Measurements from ENCODE around the gene STH. TPM values are rescaled to one million over a fixed set of nuclear protein-coding genes. Genes with fewer than 3 reads are reported as not detected.
A peak's percentile ranks its signal among the peaks of the same experiment; 100 is the strongest.

The STH gene
- total and polyA plus RNA-seq, 2 of the 4 experiments (the other 2 are of a cell fraction) = not detected

GRCh38 chr17:46012506-46013079, 13.5 kb downstream of the STH start:
- CTCF ChIA-PET = interaction anchor here (0.6 to 1.6 kb wide), 3 partner anchors 201 to 1074 kb away, joined by 3 to 4 read pairs (median 3); no protein-coding TSS in a partner anchor

More at GRCh38 chr17:46012506-46013079, 13.5 kb downstream of the STH start:
- Histone ChIP-seq H3K4me2 (ENCODE audit: low read depth, low read length) (no peak overlapping the region), H4K91ac (ENCODE audit: insufficient read depth, low read depth, low read length) (no peak overlapping the region), H2BK20ac (ENCODE audit: low read depth, low read length) (no peak overlapping the region), H3K4me3 (ENCODE audit: insufficient read depth, low read depth, low read length) (no peak overlapping the region), H3K36me3 (ENCODE audit: control insufficient read depth, insufficient read depth, low read length) (no peaks in the 10 kb centered on the region), H3K18ac (ENCODE audit: low read depth, low read length) (no peak overlapping the region), H3K9ac (ENCODE audit: low read depth, low read length) (no peak overlapping the region), H2AK5ac (ENCODE audit: low read depth, low read length) (0 out of 2 replicates have a peak overlapping the region, but pooled peaks have one; percentile 2), H3K4ac (ENCODE audit: low read depth, low read length) (no peak overlapping the region), H4K8ac (ENCODE audit: low read depth in 2 of 2, low read length in 2 of 2) (no peak overlapping the region), H4K20me1 (ENCODE audit: insufficient read depth, low read length) (no peaks in the 10 kb centered on the region), H2BK120ac (ENCODE audit: low read depth, low read length) (no peak overlapping the region), H2AK9ac (replicated peaks; ENCODE audit: low read depth, low read length, poor library complexity) (no peak overlapping the region), H3K4me1 (ENCODE audit: control insufficient read depth, insufficient read depth, low read length) (peaks cover 7% of the 10 kb centered on the region), H3K56ac (ENCODE audit: extremely low read depth, insufficient read depth, low read length) (no peak overlapping the region), H2AFZ (replicated peaks; ENCODE audit: low read length, poor library complexity) (peak overlapping the region; percentile 43), H3K9me1 (ENCODE audit: insufficient read depth, low read length) (peaks cover 3% of the 10 kb centered on the region), H2BK15ac (ENCODE audit: low read depth, low read length) (no peak overlapping the region), H2BK5ac (ENCODE audit: low read depth, low read length, poor library complexity, severe bottlenecking) (no peak overlapping the region), H3K23ac (ENCODE audit: low read depth, low read length) (no peak overlapping the region), H3K79me1 (ENCODE audit: low read depth in 1 of 2, low read length in 2 of 2) (no peaks in the 10 kb centered on the region), H4K5ac (ENCODE audit: low read depth, low read length) (no peak overlapping the region), H3K14ac (replicated peaks; ENCODE audit: low read depth, low read length) (no peak overlapping the region), H3K9me3 (ENCODE audit: control insufficient read depth, insufficient read depth, low read length) (no peaks in the 10 kb centered on the region), H3K27me3 (ENCODE audit: control insufficient read depth, insufficient read depth, low read length) (peaks cover 5% of the 10 kb centered on the region), H3K27ac (ENCODE audit: insufficient read depth, low read length) (no peak overlapping the region)
- dilution Hi-C loops (cut with HindIII; ENCODE audit: low sequenced_read_pairs, unreplicated experiment) = no loop called here
- ATAC-seq (ENCODE audit: low read depth) (no peak), DNase-seq (no peak)
- no peak for TF ChIP-seq NFE2L2 (IDR thresholded peaks at IDR 0.05; ENCODE audit: low read depth, low read length)
- TF ChIP-seq MAFK (IDR thresholded peaks at IDR 0.05; ENCODE audit: low read depth, low read length) = no peak
- TF ChIP-seq ELK1 (IDR thresholded peaks at IDR 0.05; ENCODE audit: borderline replicate concordance, low read depth, low read length) = no peak
- no peak for TF ChIP-seq MAZ (IDR thresholded peaks at IDR 0.05; ENCODE audit: borderline replicate concordance, low read depth, low read length)
- no peak for TF ChIP-seq FOS (IDR thresholded peaks at IDR 0.05; ENCODE audit: low read depth, low read length)
- TF ChIP-seq BHLHE40 (IDR thresholded peaks at IDR 0.05; ENCODE audit: low read depth, low read length) = no peak
- in situ Hi-C loops (cut with MboI; ENCODE audit: low sequenced_read_pairs) = no loop called here
- intact Hi-C loops (cut with micrococcal nuclease) = no loop called here
- POLR2A ChIA-PET (ENCODE audit: unreplicated experiment) = no interaction called here
- no TSS peak for BruUV-seq (replicated peaks)
- 50% methylated on average over 2 of the region's 11 CpGs; no CpG with 5 or more reads in 1 of the 2 experiments for whole genome bisulfite sequencing, 2 experiments (ENCODE audit: extremely low coverage in 2 of 2, insufficient read length in 1 of 2)

Data from IMR-90 (cell line).